Muscle of leg (tissue), 11 donors: ENCODE data around the gene LARGE1. TPM values are rescaled to one million over a fixed set of nuclear protein-coding genes. Genes with fewer than 3 reads are reported as not detected.

Experiments used
- DNase-seq: peaks from one replicate; pipeline ENCODE4 v3.0.0; 2013
- H3K27ac ChIP-seq: one replicate; pipeline ENCODE4 v1.5.1; 2013; ENCODE audit warnings: mild to moderate bottlenecking, low read length, control low read depth
- H3K27me3 ChIP-seq: one replicate; pipeline ENCODE4 v1.6.1; 2013; ENCODE audit warnings: low read length; ENCODE audit not compliant: control insufficient read depth, insufficient read depth
- H3K36me3 ChIP-seq: one replicate; pipeline ENCODE4 v1.6.1; 2013; ENCODE audit warnings: low read length; ENCODE audit not compliant: control insufficient read depth, insufficient read depth
- H3K4me1 ChIP-seq: one replicate; pipeline ENCODE4 v1.6.1; 2013; ENCODE audit warnings: low read length; ENCODE audit not compliant: control insufficient read depth, insufficient read depth
- H3K4me3 ChIP-seq: one replicate; pipeline ENCODE4 v1.5.1; 2013; ENCODE audit warnings: low read length, control low read depth
- H3K9me3 ChIP-seq: replicated peaks from 2 replicates; pipeline ENCODE4 v1.6.1; 2013; ENCODE audit warnings: low read depth, low read length; ENCODE audit not compliant: control insufficient read depth
- WGBS: methylation state at CpG from one replicate; pipeline ENCODE4 v1.1.5; 2013; ENCODE audit warnings: missing lambda C conversion rate; ENCODE audit not compliant: insufficient coverage; 5-methylcytosine and 5-hydroxymethylcytosine counted together
- polyA plus RNA-seq, 8 donors: library from polyadenylated mRNA; unstranded; fragments of 120-200 nt; gene quantifications; one replicate each; pipeline versions ENCODE4 v1.2.1 to v1.2.3, GENCODE V29; 2013; ENCODE audit warnings: inconsistent platforms in 1 of 8, low replicate concordance in 1 of 8; ENCODE audit not compliant: insufficient read length in 8 of 8, insufficient read depth in 1 of 8
- total RNA-seq: library from RNA; stranded (reverse); fragments of 120-200 nt; gene quantifications from one replicate; pipeline ENCODE4 v1.2.4, GENCODE V29; 2013

The LARGE1 gene
- total and polyA plus RNA-seq, 9 donors, result 7.7 to 14.6 (median 10.4) TPM

DNA sequence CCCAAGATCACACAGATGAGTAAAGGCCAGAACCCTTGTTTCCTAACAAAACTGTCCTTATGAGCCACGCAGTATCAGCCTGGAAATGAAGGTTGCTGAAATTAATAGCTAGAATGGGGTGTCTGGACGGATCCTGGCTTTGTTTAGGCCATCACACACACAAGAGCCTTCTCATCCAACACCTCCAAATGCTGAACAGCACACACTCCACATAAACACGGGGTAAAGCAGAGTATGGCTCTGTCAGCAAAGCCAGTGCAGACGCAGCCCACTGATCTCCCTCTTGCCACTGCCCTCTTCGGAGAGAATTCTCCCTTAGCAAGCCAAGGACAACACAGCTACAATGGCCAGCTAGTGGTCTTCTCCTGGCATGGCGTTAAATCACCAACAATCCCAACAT is 469.5 kb downstream of the LARGE1 start:
- no peak for DNase-seq
- WGBS, result 94% methylated on average over 3 of the region's 6 CpGs
- H3K27me3 ChIP-seq, result no peaks in the 10 kb centered on the region
- no peaks in the 10 kb centered on the region for H3K9me3 ChIP-seq
- H3K36me3 ChIP-seq, result no peaks in the 10 kb centered on the region
- H3K4me3 ChIP-seq, result no peak overlapping the region
- no peaks in the 10 kb centered on the region for H3K4me1 ChIP-seq
- no peak overlapping the region for H3K27ac ChIP-seq

DNA sequence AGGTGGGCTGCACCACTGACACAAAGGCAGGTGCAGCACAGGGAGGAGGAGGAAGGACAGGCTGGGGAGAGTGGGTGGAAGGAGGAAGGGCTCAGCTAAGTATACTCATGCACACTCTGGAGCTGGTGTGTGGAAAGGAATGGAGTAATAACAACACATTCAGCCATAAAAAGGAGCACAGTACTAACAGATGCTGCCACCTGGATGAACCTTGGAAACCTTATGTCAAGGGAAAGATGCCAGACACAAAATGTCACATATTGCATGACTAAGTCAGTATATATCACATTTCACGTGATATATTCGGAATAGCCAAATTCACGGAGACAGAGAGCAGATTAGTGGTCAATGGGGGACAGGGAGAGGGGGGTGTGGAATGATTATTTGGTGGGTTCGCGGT is 472.5 kb downstream of the LARGE1 start:
- no peaks in the 10 kb centered on the region for H3K9me3 ChIP-seq
- no peaks in the 10 kb centered on the region for H3K36me3 ChIP-seq
- WGBS, result 54% methylated on average over 5 of the region's 5 CpGs
- no peaks in the 10 kb centered on the region for H3K4me1 ChIP-seq
- no peak for DNase-seq
- no peak overlapping the region for H3K4me3 ChIP-seq
- H3K27me3 ChIP-seq, result no peaks in the 10 kb centered on the region
- H3K27ac ChIP-seq, result no peak overlapping the region

DNA sequence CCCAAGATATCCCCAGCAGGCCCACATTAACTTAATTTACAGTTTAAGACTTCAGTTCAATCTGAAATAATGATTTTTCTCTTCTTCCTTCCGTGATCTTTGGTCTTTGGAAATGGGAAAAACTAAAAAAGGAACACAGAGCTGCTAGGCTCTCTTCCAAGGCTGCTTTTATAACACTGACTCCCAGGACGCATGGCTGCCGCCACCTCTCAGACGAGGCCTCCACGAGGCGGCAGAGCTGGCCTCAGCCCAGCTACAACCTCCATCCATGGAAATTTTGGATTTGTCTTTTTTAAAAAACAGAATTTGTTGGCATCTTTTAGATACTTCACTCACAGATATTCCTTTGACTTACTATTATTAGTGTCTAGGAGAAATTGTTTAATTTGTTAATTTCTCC is 476.6 kb downstream of the LARGE1 start:
- DNase-seq, result peak; percentile 22
- H3K4me1 ChIP-seq, result no peaks in the 10 kb centered on the region

DNA sequence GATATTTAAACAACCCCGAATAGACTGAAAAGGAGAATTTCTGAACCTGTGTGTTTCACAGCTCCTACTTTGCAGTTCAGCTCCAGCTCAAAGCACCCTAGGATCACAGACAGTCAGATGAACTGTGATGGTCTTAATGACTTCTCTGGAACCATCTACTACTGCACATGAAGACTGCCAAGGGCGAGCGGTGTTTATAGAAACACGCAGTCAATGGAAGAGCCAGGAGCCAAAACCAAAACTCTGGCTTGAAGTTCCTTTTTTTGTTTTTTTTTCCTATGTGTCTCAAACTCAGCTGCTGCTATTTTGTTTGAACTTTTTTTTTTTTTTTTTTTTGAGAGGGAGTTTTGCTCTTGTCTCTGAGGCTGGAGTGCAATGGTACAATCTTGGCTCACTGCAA is 479.5 kb downstream of the LARGE1 start:
- WGBS, result 17% methylated on average over 2 of the region's 4 CpGs
- Histone ChIP-seq H3K36me3 (no peaks in the 10 kb centered on the region), H3K4me3 (no peak overlapping the region), H3K9me3 (no peaks in the 10 kb centered on the region), H3K27ac (no peak overlapping the region), H3K27me3 (no peaks in the 10 kb centered on the region), H3K4me1 (no peaks in the 10 kb centered on the region)
- DNase-seq, result peak; percentile 72

More for the DNA sequence above, 476.6 kb downstream of the LARGE1 start:
- Histone ChIP-seq H3K27me3 (no peaks in the 10 kb centered on the region), H3K27ac (no peak overlapping the region), H3K9me3 (no peaks in the 10 kb centered on the region), H3K36me3 (no peaks in the 10 kb centered on the region), H3K4me3 (no peak overlapping the region)
- no CpG with 5 or more reads among the region's 6 CpGs for WGBS

DNA sequence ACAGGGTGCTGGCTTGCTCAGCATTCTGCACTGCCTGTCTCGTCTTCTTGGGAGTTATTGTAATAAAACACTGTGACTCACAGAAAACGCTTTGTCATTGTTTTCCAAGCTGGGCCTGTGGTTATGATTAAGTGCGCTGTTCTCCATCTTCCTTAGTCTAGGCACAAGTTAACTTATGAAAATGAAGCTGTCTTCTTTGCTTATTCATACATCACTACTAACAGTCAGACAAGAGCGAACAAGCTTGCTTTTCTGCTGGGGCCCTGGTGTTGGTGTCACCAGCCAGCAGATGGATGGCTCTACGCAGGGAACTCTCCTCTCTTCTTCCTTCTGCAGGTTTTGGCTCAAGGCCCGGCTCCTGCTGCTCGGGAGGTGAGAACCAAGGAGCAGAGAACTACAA is 482.0 kb downstream of the LARGE1 start:
- Histone ChIP-seq H3K4me1 (no peaks in the 10 kb centered on the region), H3K4me3 (no peak overlapping the region), H3K36me3 (no peaks in the 10 kb centered on the region), H3K9me3 (no peaks in the 10 kb centered on the region), H3K27ac (no peak overlapping the region), H3K27me3 (no peaks in the 10 kb centered on the region)
- WGBS, result 53% methylated on average over 3 of the region's 7 CpGs
- no peak for DNase-seq

DNA sequence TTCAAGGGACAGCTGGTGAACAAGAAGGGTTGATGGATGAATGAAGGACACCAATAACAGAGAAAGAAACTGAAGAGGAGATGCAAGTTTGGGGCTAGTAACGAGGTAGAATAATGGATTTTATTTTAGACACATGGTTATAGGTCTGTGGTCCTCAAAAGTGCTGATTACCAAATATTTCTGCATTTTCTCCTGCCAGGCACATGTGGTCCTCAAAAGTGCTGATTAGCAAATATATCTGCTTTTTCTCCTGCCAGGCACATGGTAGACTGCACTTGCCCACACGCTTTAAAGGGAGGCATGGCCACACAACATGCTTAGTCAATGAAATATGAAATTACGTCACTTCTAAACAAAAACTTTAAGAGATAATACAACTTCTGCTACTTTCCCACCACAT is 489.0 kb downstream of the LARGE1 start:
- no peaks in the 10 kb centered on the region for H3K27me3 ChIP-seq
- H3K4me3 ChIP-seq, result no peak overlapping the region
- H3K27ac ChIP-seq, result no peak overlapping the region
- no peak for DNase-seq
- 60% methylated on average over 1 of the region's 3 CpGs for WGBS
- H3K9me3 ChIP-seq, result no peaks in the 10 kb centered on the region
- no peaks in the 10 kb centered on the region for H3K36me3 ChIP-seq
- no peaks in the 10 kb centered on the region for H3K4me1 ChIP-seq

DNA sequence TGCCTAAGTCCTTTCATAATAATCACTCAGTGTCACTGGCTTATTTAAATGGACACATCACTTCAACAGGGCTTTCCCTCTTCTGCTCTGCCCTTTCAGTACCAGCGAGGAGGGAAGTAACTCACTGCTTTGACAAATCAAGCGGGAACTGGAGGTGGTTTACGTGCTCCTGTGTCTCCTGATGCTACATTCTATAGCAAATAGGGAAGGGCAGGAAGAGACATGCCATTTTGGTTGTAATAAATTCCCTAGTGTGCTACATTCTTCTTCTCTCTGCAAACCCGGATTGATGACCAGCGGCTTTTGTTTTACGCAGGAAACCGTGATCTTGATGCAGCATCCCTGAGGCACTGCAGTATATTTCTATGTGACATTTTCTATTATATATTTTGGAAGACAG is 491.0 kb downstream of the LARGE1 start:
- H3K4me1 ChIP-seq, result no peaks in the 10 kb centered on the region
- H3K27ac ChIP-seq, result no peak overlapping the region
- H3K36me3 ChIP-seq, result no peaks in the 10 kb centered on the region
- H3K9me3 ChIP-seq, result no peaks in the 10 kb centered on the region
- 86% methylated on average over 2 of the region's 7 CpGs for WGBS
- no peak for DNase-seq
- H3K27me3 ChIP-seq, result no peaks in the 10 kb centered on the region
- H3K4me3 ChIP-seq, result no peak overlapping the region

DNA sequence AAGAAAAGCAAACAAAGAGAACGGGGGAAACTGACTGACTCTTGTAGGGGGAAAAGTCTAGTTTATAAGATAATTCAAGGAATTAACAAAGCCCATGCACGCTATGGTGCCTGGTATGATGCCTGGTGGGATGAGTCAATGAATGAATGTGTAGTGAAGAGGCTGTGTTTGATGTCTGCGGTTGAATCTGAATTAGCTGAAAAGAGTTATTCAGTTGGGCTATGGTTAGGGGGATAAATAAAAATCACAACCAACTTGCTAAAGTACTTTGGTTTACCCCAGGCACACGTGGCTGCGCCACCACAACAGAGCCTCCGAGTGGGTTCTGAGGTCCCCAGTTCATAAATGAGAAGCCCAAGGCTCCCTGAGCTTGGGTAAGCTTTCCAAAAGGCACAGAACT is 492.8 kb downstream of the LARGE1 start:
- no peak for DNase-seq
- H3K36me3 ChIP-seq, result no peaks in the 10 kb centered on the region
- no peaks in the 10 kb centered on the region for H3K9me3 ChIP-seq
- H3K4me1 ChIP-seq, result no peaks in the 10 kb centered on the region
- H3K27ac ChIP-seq, result no peak overlapping the region
- 89% methylated on average over 5 of the region's 6 CpGs for WGBS
- H3K27me3 ChIP-seq, result no peaks in the 10 kb centered on the region
- H3K4me3 ChIP-seq, result no peak overlapping the region

DNA sequence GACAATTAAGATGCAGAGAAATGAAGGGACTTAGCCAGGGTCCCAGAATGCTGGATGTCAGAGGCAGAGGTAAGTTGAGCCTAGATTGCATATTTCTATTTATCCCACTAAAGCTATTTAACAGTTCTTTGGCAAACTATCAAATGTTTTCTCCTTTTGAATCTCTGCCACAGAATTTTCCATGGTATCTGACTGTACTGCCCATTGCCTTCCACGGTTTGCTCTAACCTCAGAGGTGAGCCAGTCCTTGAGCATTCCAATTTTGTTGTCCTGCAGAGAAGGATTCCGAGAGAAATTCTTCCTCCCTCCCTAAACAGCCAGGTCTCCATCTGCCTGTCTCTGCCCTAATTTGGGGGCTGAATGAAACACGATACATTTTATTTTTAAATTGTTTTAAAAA is 493.8 kb downstream of the LARGE1 start:
- DNase-seq, result no peak
- H3K4me1 ChIP-seq, result no peaks in the 10 kb centered on the region
- no peaks in the 10 kb centered on the region for H3K9me3 ChIP-seq
- no peak overlapping the region for H3K27ac ChIP-seq
- no peaks in the 10 kb centered on the region for H3K36me3 ChIP-seq
- H3K27me3 ChIP-seq, result no peaks in the 10 kb centered on the region
- no peak overlapping the region for H3K4me3 ChIP-seq
- 62% methylated on average over 2 of the region's 3 CpGs for WGBS

DNA sequence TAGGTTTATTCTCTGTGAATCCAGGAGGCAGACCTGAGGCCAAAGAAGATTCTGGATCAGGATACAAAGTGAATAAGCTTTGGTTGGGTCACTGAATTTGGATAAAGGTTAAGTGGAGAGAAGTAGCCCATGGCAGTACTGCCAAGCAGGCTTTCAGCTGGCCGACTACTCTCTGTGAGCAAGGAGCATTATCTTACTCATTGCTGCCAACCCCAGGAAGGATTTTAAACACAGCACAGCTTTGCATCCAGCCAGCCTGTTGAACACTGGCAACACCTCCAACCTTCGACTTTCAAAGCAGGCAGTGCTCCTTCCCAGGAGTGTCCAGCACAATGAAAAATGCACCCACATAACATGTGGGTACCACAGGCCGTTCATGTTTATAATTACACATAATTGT is 498.4 kb downstream of the LARGE1 start:
- DNase-seq, result no peak
- WGBS, result 65% methylated on average over 2 of the region's 3 CpGs
- no peaks in the 10 kb centered on the region for H3K27me3 ChIP-seq
- H3K36me3 ChIP-seq, result no peaks in the 10 kb centered on the region
- no peak overlapping the region for H3K27ac ChIP-seq
- H3K9me3 ChIP-seq, result no peaks in the 10 kb centered on the region
- no peak overlapping the region for H3K4me3 ChIP-seq
- H3K4me1 ChIP-seq, result peaks cover 3% of the 10 kb centered on the region

DNA sequence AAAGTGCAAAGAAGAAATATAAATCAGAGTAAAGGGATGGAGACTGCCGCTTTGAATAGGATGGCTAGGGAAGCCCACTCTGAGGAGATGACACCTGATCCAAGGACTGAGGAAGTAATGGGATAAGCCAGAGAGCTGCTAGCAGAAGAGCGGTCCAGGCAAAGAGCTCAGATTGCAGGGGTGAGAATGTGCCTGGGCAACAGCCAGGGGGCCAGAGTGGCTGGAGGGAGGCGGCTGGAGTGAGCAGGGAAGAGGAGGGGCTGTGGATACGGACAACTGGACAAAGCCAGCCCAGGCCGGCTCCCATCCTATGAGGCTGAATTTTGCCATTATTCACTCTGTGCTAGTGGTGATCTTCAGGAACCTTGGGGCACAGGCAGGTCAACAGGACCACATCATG is 501.8 kb downstream of the LARGE1 start:
- Histone ChIP-seq H3K4me3 (no peak overlapping the region), H3K4me1 (peaks cover 5% of the 10 kb centered on the region), H3K9me3 (no peaks in the 10 kb centered on the region), H3K36me3 (no peaks in the 10 kb centered on the region), H3K27ac (no peak overlapping the region), H3K27me3 (no peaks in the 10 kb centered on the region)
- DNase-seq, result peak; percentile 27
- WGBS, result 49% methylated on average over 5 of the region's 5 CpGs
